GM12878 (cell line): Measurements from ENCODE around the gene CYP4A22.

Experiments used
- CEBPB ChIP-seq, 2 experiments: fragments of 150-350 bp in 1 of 2; IDR thresholded peaks; 2 replicates each; pipeline ENCODE4 v1.6.1; 2012 to 2014; ENCODE audit warnings: low read depth in 2 of 2, low read length in 2 of 2, borderline replicate concordance in 1 of 2, inconsistent platforms in 1 of 2
- HDAC6 ChIP-seq: fragments of 200-600 bp; sonication (generic); IDR thresholded peaks from one replicate; pipeline ENCODE4 v1.8.0; 2017; ENCODE audit warnings: antibody characterized with exemption; ENCODE audit not compliant: unreplicated experiment
- ZNF274 ChIP-seq: IDR thresholded peaks from one replicate; pipeline ENCODE4 v1.8.0; 2011; ENCODE audit not compliant: insufficient read length, insufficient read depth
- ZNF592 ChIP-seq: fragments of 450-650 bp; IDR thresholded peaks from 2 replicates; pipeline ENCODE4 v1.6.1; 2017; ENCODE audit warnings: mild to moderate bottlenecking, moderate library complexity

GRCh38 chr1:47160716-47161115 is 23.5 kb downstream of the CYP4A22 start:
- TF ChIP-seq ZNF592 (no peak), ZNF274 (no peak), CEBPB (IDR thresholded peaks at IDR 0.05; ENCODE audit: borderline replicate concordance in 1 of 2, low read depth in 2 of 2, low read length in 2 of 2) (no peak), HDAC6 (no peak)
